ENCODE results near the gene STATH. TPM values are rescaled to one million over a fixed set of nuclear protein-coding genes. Genes with fewer than 3 reads are reported as not detected.

STATH gene
- total RNA-seq: not detected in 2 replicates

GRCh38 chr4:69995526-69996016 is at the start of gene STATH:
Gene STATH (plus strand): TSS chr4:69995966. CDS start chr4:69998438, 2,472 bp downstream.

GRCh38 chr4:69965628-69966027 is 30.1 kb upstream of the STATH start, which contains the start of gene CSN2:
Gene CSN2 (minus strand): TSS chr4:69965728. CDS start chr4:69960995, 4,733 bp downstream.

GRCh38 chr4:70028159-70028558 is 32.4 kb downstream of the STATH start, which contains the start of gene HTN3:
Gene HTN3 (plus strand): TSS chr4:70028459. CDS start chr4:70030741, 2,282 bp downstream.

GRCh38 chr4:70050138-70050537 is 54.4 kb downstream of the STATH start, which contains the start of gene HTN1:
Gene HTN1 (plus strand): TSS chr4:70050438. CDS start chr4:70053077, 2,639 bp downstream.

Other genes starting within 250 kb of the STATH start
- gene SULT1B1, start 235.3 kb upstream of the STATH start, total RNA-seq: under 0.01 and 0.15 TPM in 2 replicates
- 0.44 TPM in 1 of 2 replicates, not detected in the other for gene SULT1E1, start 135.8 kb upstream of the STATH start, total RNA-seq
- gene CSN1S1, start 64.9 kb upstream of the STATH start, total RNA-seq: not detected in 2 replicates
- not detected in 2 replicates for gene CSN2, start 30.2 kb upstream of the STATH start, total RNA-seq
- gene HTN3, start 32.5 kb downstream of the STATH start, total RNA-seq: not detected in 2 replicates
- gene HTN1, start 54.5 kb downstream of the STATH start, total RNA-seq: not detected in 2 replicates
- not detected in 2 replicates for gene PRR27, start 158.3 kb downstream of the STATH start, total RNA-seq
- not detected in 2 replicates for gene ODAM, start 199.8 kb downstream of the STATH start, total RNA-seq
- not detected in 2 replicates for gene FDCSP, start 230.2 kb downstream of the STATH start, total RNA-seq
- gene CSN3, start 246.6 kb downstream of the STATH start, total RNA-seq: not detected in 2 replicates